Measurements from ENCODE around the gene STMP1. TPM values are rescaled to one million over a fixed set of nuclear protein-coding genes. Genes with fewer than 3 reads are reported as not detected.

The STMP1 gene
- total RNA-seq, 1 donor, result 18.8 TPM

GRCh38 chr7:135648235-135648634, 14.1 kb upstream of the STMP1 start:
- no peaks in the 10 kb centered on the region for H4K20me1 ChIP-seq (ENCODE audit: insufficient read depth, low read length)

GRCh38 chr7:135650831-135651573, 11.3 kb upstream of the STMP1 start:
- Histone ChIP-seq H3K36me3 (ENCODE audit: insufficient read depth, low read length) (peaks cover 15% of the 10 kb centered on the region), H3K79me2 (ENCODE audit: insufficient read depth, low read length) (no peaks in the 10 kb centered on the region), H3K4me1 (ENCODE audit: insufficient read depth, low read length) (peaks cover 13% of the 10 kb centered on the region), H3K27me3 (ENCODE audit: insufficient read depth, low read length) (no peaks in the 10 kb centered on the region), H2AFZ (ENCODE audit: low read length) (peak overlapping the region; percentile 52), H3K4me2 (ENCODE audit: insufficient read depth, low read length) (no peak overlapping the region), H3K4me3 (ENCODE audit: insufficient read depth, low read length) (no peak overlapping the region), H3K9me3 (ENCODE audit: low read depth, low read length) (no peaks in the 10 kb centered on the region), H4K20me1 (ENCODE audit: insufficient read depth, low read length) (no peaks in the 10 kb centered on the region), H3K27ac (ENCODE audit: low read depth, low read length) (peak overlapping the region; percentile 64)
- no peak for TF ChIP-seq CTCF (IDR thresholded peaks at IDR 0.05; ENCODE audit: extremely low read depth, low read depth, low read length)
- peak; percentile 58 for DNase-seq (ENCODE audit: insufficient read length, low spot score, missing footprints)

More at GRCh38 chr7:135648235-135648634, 14.1 kb upstream of the STMP1 start:
- DNase-seq (ENCODE audit: insufficient read length, low spot score, missing footprints), result no peak
- no peak overlapping the region for H3K4me3 ChIP-seq (ENCODE audit: insufficient read depth, low read length)
- H3K27me3 ChIP-seq (ENCODE audit: insufficient read depth, low read length), result no peaks in the 10 kb centered on the region
- peaks cover 31% of the 10 kb centered on the region for H3K36me3 ChIP-seq (ENCODE audit: insufficient read depth, low read length)
- no peak for TF ChIP-seq CTCF (IDR thresholded peaks at IDR 0.05; ENCODE audit: extremely low read depth, low read depth, low read length)
- H3K27ac ChIP-seq (ENCODE audit: low read depth, low read length), result no peak overlapping the region
- no peak overlapping the region for H2AFZ ChIP-seq (ENCODE audit: low read length)
- no peaks in the 10 kb centered on the region for H3K9me3 ChIP-seq (ENCODE audit: low read depth, low read length)
- no peak overlapping the region for H3K4me2 ChIP-seq (ENCODE audit: insufficient read depth, low read length)
- H3K79me2 ChIP-seq (ENCODE audit: insufficient read depth, low read length), result no peaks in the 10 kb centered on the region
- H3K4me1 ChIP-seq (ENCODE audit: insufficient read depth, low read length), result peaks cover 10% of the 10 kb centered on the region

- H3K4me3 ChIP-seq (ENCODE audit: insufficient read depth, low read length), result no peak overlapping the region
- peaks cover 13% of the 10 kb centered on the region for H3K4me1 ChIP-seq (ENCODE audit: insufficient read depth, low read length)
- H3K36me3 ChIP-seq (ENCODE audit: insufficient read depth, low read length), result peaks cover 3% of the 10 kb centered on the region
- no peaks in the 10 kb centered on the region for H3K79me2 ChIP-seq (ENCODE audit: insufficient read depth, low read length)
- no peak overlapping the region for H3K4me2 ChIP-seq (ENCODE audit: insufficient read depth, low read length)
- H4K20me1 ChIP-seq (ENCODE audit: insufficient read depth, low read length), result no peaks in the 10 kb centered on the region
- peak; percentile 46 for DNase-seq (ENCODE audit: insufficient read length, low spot score, missing footprints)
- no peak overlapping the region for H2AFZ ChIP-seq (ENCODE audit: low read length)
- no peak for TF ChIP-seq CTCF (IDR thresholded peaks at IDR 0.05; ENCODE audit: extremely low read depth, low read depth, low read length)
- H3K27ac ChIP-seq (ENCODE audit: low read depth, low read length), result no peak overlapping the region
- no peaks in the 10 kb centered on the region for H3K27me3 ChIP-seq (ENCODE audit: insufficient read depth, low read length)
- no peaks in the 10 kb centered on the region for H3K9me3 ChIP-seq (ENCODE audit: low read depth, low read length)
Observed at GRCh38 chr7:135653340-135654080, 8.8 kb upstream of the STMP1 start.

GRCh38 chr7:135658564-135658963, 3.8 kb upstream of the STMP1 start:
- no peaks in the 10 kb centered on the region for H3K27me3 ChIP-seq (ENCODE audit: insufficient read depth, low read length)
- H3K9me3 ChIP-seq (ENCODE audit: low read depth, low read length), result no peaks in the 10 kb centered on the region
- no peak overlapping the region for H2AFZ ChIP-seq (ENCODE audit: low read length)
- peaks cover 6% of the 10 kb centered on the region for H3K4me1 ChIP-seq (ENCODE audit: insufficient read depth, low read length)
- H3K27ac ChIP-seq (ENCODE audit: low read depth, low read length), result no peak overlapping the region
- H3K4me3 ChIP-seq (ENCODE audit: insufficient read depth, low read length), result no peak overlapping the region
- no peak overlapping the region for H3K4me2 ChIP-seq (ENCODE audit: insufficient read depth, low read length)
- H3K79me2 ChIP-seq (ENCODE audit: insufficient read depth, low read length), result peaks cover 3% of the 10 kb centered on the region
- H4K20me1 ChIP-seq (ENCODE audit: insufficient read depth, low read length), result no peaks in the 10 kb centered on the region
- no peak for DNase-seq (ENCODE audit: insufficient read length, low spot score, missing footprints)
- no peaks in the 10 kb centered on the region for H3K36me3 ChIP-seq (ENCODE audit: insufficient read depth, low read length)
- no peak for TF ChIP-seq CTCF (IDR thresholded peaks at IDR 0.05; ENCODE audit: extremely low read depth, low read depth, low read length)

Measured in osteoblast (primary cell).